Measurements from ENCODE around the gene ANKRD49. TPM values are rescaled to one million over a fixed set of nuclear protein-coding genes. Genes with fewer than 3 reads are reported as not detected.

The ANKRD49 gene
- total RNA-seq, 1 donor from 2014 or later = 18.9 TPM

GRCh38 chr11:94546886-94547285 is 53.1 kb downstream of the ANKRD49 start:
- Histone ChIP-seq H3K9ac (no peak overlapping the region), H4K20me1 (ENCODE audit: low read depth) (no peaks in the 10 kb centered on the region), H3K79me2 (ENCODE audit: low read depth) (no peaks in the 10 kb centered on the region), H2AFZ (replicated peaks) (no peak overlapping the region), H3K4me2 (no peak overlapping the region), H3F3A (ENCODE audit: low read depth) (peaks cover 17% of the 10 kb centered on the region), H3K9me3 (ENCODE audit: low read depth) (no peaks in the 10 kb centered on the region), H3K27me3 (peaks cover 58% of the 10 kb centered on the region), H3K27ac (no peak overlapping the region), H3K4me3 (no peak overlapping the region), H3K36me3 (no peaks in the 10 kb centered on the region), H3K4me1 (peaks cover 8% of the 10 kb centered on the region)
- no peak overlapping the region for H3K27ac Mint-ChIP-seq
- no peak overlapping the region for H3K4me3 Mint-ChIP-seq
- peaks cover 14% of the 10 kb centered on the region for H3K4me1 Mint-ChIP-seq
- no peak for DNase-seq (ENCODE audit: low spot score)
- no peaks in the 10 kb centered on the region for H3K27me3 Mint-ChIP-seq (ENCODE audit: insufficient read depth, low read depth)
- peaks cover 3% of the 10 kb centered on the region for H3K9me3 Mint-ChIP-seq
- H3K36me3 Mint-ChIP-seq = no peaks in the 10 kb centered on the region
- TF ChIP-seq EZH2 (IDR thresholded peaks at IDR 0.05) (no peak), EZH2phosphoT487 (IDR thresholded peaks at IDR 0.05) (no peak)
- TF ChIP-seq, protein P1, sequence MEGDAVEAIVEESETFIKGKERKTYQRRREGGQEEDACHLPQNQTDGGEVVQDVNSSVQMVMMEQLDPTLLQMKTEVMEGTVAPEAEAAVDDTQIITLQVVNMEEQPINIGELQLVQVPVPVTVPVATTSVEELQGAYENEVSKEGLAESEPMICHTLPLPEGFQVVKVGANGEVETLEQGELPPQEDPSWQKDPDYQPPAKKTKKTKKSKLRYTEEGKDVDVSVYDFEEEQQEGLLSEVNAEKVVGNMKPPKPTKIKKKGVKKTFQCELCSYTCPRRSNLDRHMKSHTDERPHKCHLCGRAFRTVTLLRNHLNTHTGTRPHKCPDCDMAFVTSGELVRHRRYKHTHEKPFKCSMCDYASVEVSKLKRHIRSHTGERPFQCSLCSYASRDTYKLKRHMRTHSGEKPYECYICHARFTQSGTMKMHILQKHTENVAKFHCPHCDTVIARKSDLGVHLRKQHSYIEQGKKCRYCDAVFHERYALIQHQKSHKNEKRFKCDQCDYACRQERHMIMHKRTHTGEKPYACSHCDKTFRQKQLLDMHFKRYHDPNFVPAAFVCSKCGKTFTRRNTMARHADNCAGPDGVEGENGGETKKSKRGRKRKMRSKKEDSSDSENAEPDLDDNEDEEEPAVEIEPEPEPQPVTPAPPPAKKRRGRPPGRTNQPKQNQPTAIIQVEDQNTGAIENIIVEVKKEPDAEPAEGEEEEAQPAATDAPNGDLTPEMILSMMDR (IDR thresholded peaks at IDR 0.05) = no peak

DNA sequence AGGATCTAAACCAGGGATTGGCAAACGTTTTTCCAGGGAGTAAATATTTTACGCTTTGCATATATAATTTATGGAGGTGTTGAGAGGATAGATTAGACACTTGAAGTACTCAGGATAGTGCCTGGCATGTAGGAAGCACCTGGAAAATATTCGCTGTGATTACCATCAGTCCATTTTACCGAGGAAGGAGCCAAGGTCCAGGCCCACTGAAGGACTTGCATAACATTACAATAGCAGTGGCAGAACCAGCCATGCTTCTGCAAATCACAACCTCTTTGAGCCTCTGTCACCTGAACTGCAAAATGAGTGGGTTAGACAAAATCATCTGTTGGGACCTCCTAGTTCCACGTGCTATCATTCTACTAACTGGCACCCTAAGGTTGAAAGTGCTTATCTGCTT is 55.4 kb downstream of the ANKRD49 start:
- H3K9me3 ChIP-seq (ENCODE audit: low read depth) = no peaks in the 10 kb centered on the region
- Mint-ChIP-seq H3K4me1 (peaks cover 5% of the 10 kb centered on the region), H3K36me3 (no peaks in the 10 kb centered on the region), H3K4me3 (no peak overlapping the region), H3K9me3 (no peaks in the 10 kb centered on the region), H3K27me3 (ENCODE audit: insufficient read depth, low read depth) (no peaks in the 10 kb centered on the region), H3K27ac (no peak overlapping the region)
- TF ChIP-seq, protein P1 (IDR thresholded peaks at IDR 0.05) = no peak
- TF ChIP-seq EZH2phosphoT487 (IDR thresholded peaks at IDR 0.05) = no peak
- TF ChIP-seq EZH2 (IDR thresholded peaks at IDR 0.05) = no peak
- peaks cover 37% of the 10 kb centered on the region for H3K27me3 ChIP-seq
- H3K36me3 ChIP-seq = no peaks in the 10 kb centered on the region
- DNase-seq (ENCODE audit: low spot score) = no peak
- H3K79me2 ChIP-seq (ENCODE audit: low read depth) = no peaks in the 10 kb centered on the region
- H4K20me1 ChIP-seq (ENCODE audit: low read depth) = no peaks in the 10 kb centered on the region
- H3F3A ChIP-seq (ENCODE audit: low read depth) = peaks cover 3% of the 10 kb centered on the region
- no peak overlapping the region for H2AFZ ChIP-seq (replicated peaks)
- H3K4me2 ChIP-seq = no peak overlapping the region
- H3K4me3 ChIP-seq = no peak overlapping the region
- H3K9ac ChIP-seq = no peak overlapping the region
- no peak overlapping the region for H3K27ac ChIP-seq
- H3K4me1 ChIP-seq = peaks cover 4% of the 10 kb centered on the region

MicroRNAs encoded within 50 kb of the gene (microRNA counts, 767-probe panel; counts per million panel counts)
- 460 counts per million, percentile 90 among the panel's probes with 10 or more counts for microRNA hsa-miR-548l

Small RNA genes within 50 kb of the gene (microRNA-seq; reads per million reads assigned to microRNA genes)
- 10.5 reads per million, percentile 38 among the genes with 10 or more reads in this experiment for gene MIR548L

Small RNA genes within 50 kb of the gene (small RNA-seq; reads per million reads assigned to genes)
- gene MIR548L = not detected

Other genes with a start within 250 kb of the ANKRD49 start
- gene IZUMO1R, start 189.4 kb upstream of the ANKRD49 start, total RNA-seq (ENCODE audit: low replicate concordance) = not detected in 2 replicates
- gene GPR83, start 92.6 kb upstream of the ANKRD49 start, total RNA-seq (ENCODE audit: low replicate concordance) = 0.03 TPM in 1 of 2 replicates, not detected in the other
- gene MRE11, start 140 bp upstream of the ANKRD49 start, total RNA-seq (ENCODE audit: low replicate concordance) = 31.8 and 48.9 TPM in 2 replicates
- not detected in 2 replicates for gene C11orf97, start 18.5 kb downstream of the ANKRD49 start, total RNA-seq (ENCODE audit: low replicate concordance)
- 2.4 and 2.7 TPM in 2 replicates for gene FUT4, start 49.9 kb downstream of the ANKRD49 start, total RNA-seq (ENCODE audit: low replicate concordance)
- 1.1 and 1.3 TPM in 2 replicates for gene PIWIL4, start 73.4 kb downstream of the ANKRD49 start, total RNA-seq (ENCODE audit: low replicate concordance)